HepG2 (cell line): ENCODE results near the gene MAPK8IP1. TPM values are rescaled to one million over a fixed set of nuclear protein-coding genes. Genes with fewer than 3 reads are reported as not detected.

Source experiments
- ARID4A ChIP-seq: sonication (generic); formaldehyde crosslinking; IDR thresholded peaks from 2 replicates; pipeline ENCODE4 v1.5.0; 2020; ENCODE audit warnings: mild to moderate bottlenecking, missing genetic modification reagents, borderline replicate concordance
- BCL3 ChIP-seq: sonication (generic); formaldehyde crosslinking; IDR thresholded peaks from 2 replicates; pipeline ENCODE4 v1.5.1; 2020; ENCODE audit warnings: mild to moderate bottlenecking, missing genetic modification reagents, moderate library complexity
- ELF4 ChIP-seq: sonication (generic); formaldehyde crosslinking; IDR thresholded peaks from 2 replicates; pipeline ENCODE4 v1.5.0; 2020; ENCODE audit warnings: missing genetic modification reagents, mild to moderate bottlenecking, moderate library complexity, borderline replicate concordance
- JUND ChIP-seq: sonication (generic); formaldehyde crosslinking; IDR thresholded peaks from 2 replicates; pipeline ENCODE4 v1.8.0; 2022; ENCODE audit warnings: mild to moderate bottlenecking, missing genetic modification reagents
- NCOA1 ChIP-seq: sonication (generic); formaldehyde crosslinking; IDR thresholded peaks from 2 replicates; pipeline ENCODE4 v1.9.0; 2021; ENCODE audit warnings: missing genetic modification reagents
- RNF2 ChIP-seq: fragments of 450-650 bp; conservative IDR thresholded peaks from 2 replicates; pipeline ENCODE4 v1.6.1; 2016; ENCODE audit warnings: low read depth
- ZBTB21 ChIP-seq: sonication (generic); formaldehyde crosslinking; IDR thresholded peaks from 2 replicates; pipeline ENCODE4 v1.4.0; 2020; ENCODE audit warnings: missing genetic modification reagents
- ZFP36 ChIP-seq: fragments of 150-350 bp; IDR thresholded peaks from 2 replicates; pipeline ENCODE4 v1.6.1; 2018; ENCODE audit warnings: borderline replicate concordance, low read length, low read depth; ENCODE audit not compliant: partially characterized antibody
- ZNF446 ChIP-seq: sonication (generic); formaldehyde crosslinking; IDR thresholded peaks from 2 replicates; pipeline ENCODE4 v1.5.0; 2020; ENCODE audit warnings: mild to moderate bottlenecking, missing genetic modification reagents
- polyA plus RNA-seq, 8 experiments: library from polyadenylated mRNA; depleted of rRNA in 3 of 8; stranded (reverse) in 7 of 8; unstranded in 1 of 8; fragments of >200 nt; fragmentation: Illumina TruSeq in 4 of 8; extraction: Trizol in 4 of 8; gene quantifications; 2 replicates each; pipeline versions ENCODE4 v1.2.1 to v1.2.3, GENCODE V29; 2011 to 2016; ENCODE audit warnings: low read depth in 4 of 8, missing spikeins in 1 of 8, mixed read lengths in 1 of 8; ENCODE audit not compliant: insufficient read depth in 1 of 8
- total RNA-seq, 5 experiments: library from RNA; depleted of rRNA; stranded (reverse); fragments of >200 nt; fragmentation: Illumina TruSeq; extraction: Trizol; gene quantifications; 2 replicates each; pipeline ENCODE4 v1.2.3, GENCODE V29; 2016; ENCODE audit warnings: low read depth in 1 of 5

The MAPK8IP1 gene
- total and polyA plus RNA-seq, 2 of the 13 experiments (the other 11 are each of a cell fraction or from before 2014, with no cell fraction given), result 2.2 to 4.2 TPM

- TF ChIP-seq ARID4A (CRISPR knock-in tag), result no peak
- TF ChIP-seq BCL3, result no peak
- no peak for TF ChIP-seq JUND (CRISPR knock-in tag)
- no peak for TF ChIP-seq RNF2
- TF ChIP-seq ZFP36, result no peak
- no peak for TF ChIP-seq NCOA1 (CRISPR knock-in tag)
- no peak for TF ChIP-seq ZNF446 (CRISPR knock-in tag)
- TF ChIP-seq ZBTB21, result no peak
- no peak for TF ChIP-seq ELF4
Measured at GRCh38 chr11:45892856-45893255, 7.4 kb downstream of the MAPK8IP1 start (continued).
